GM21786 (cell line): ENCODE results near the gene COL4A3.

ENCODE experiments used
- ATAC-seq: cut with Tn5 transposase; IDR thresholded peaks from one replicate; pipeline ENCODE4 v1.9.1; 2021; ENCODE audit not compliant: unreplicated experiment

Gene COL4A3

GRCh38 chr2:227163998-227164762 lies at the start of gene COL4A3, which contains the start of gene COL4A4:
TSS of gene COL4A3 (plus strand) at chr2:227164624. CDS start at chr2:227164727, 103 bp downstream.
TSS of gene COL4A4 (minus strand) at chr2:227164205. CDS start at chr2:227147483, 16,722 bp downstream.
- ATAC-seq, result peak; percentile 50

- ATAC-seq, result no peak
These were observed 48.7 kb upstream of the COL4A3 start for GRCh38 chr2:227115761-227116160.

- ATAC-seq, result no peak
These were observed 47.4 kb upstream of the COL4A3 start for GRCh38 chr2:227117027-227117426.

- no peak for ATAC-seq
These were observed 46.6 kb upstream of the COL4A3 start for GRCh38 chr2:227117852-227118251.

- ATAC-seq, result no peak
These were observed 46.1 kb upstream of the COL4A3 start for GRCh38 chr2:227118353-227118752.

GRCh38 chr2:227123697-227124096 lies 40.7 kb upstream of the COL4A3 start:
- ATAC-seq, result no peak

- no peak for ATAC-seq
These were observed 39.6 kb upstream of the COL4A3 start for GRCh38 chr2:227124811-227125210.

- ATAC-seq, result no peak
These were observed 38.9 kb upstream of the COL4A3 start for GRCh38 chr2:227125506-227125905.

- ATAC-seq, result no peak
These were observed 37.2 kb upstream of the COL4A3 start for GRCh38 chr2:227127201-227127600.

GRCh38 chr2:227130636-227131035 lies 33.8 kb upstream of the COL4A3 start:
- no peak for ATAC-seq

GRCh38 chr2:227132986-227133385 lies 31.4 kb upstream of the COL4A3 start:
- no peak for ATAC-seq

GRCh38 chr2:227134591-227134990 lies 29.8 kb upstream of the COL4A3 start:
- no peak for ATAC-seq

- ATAC-seq, result no peak
These were observed 23.1 kb upstream of the COL4A3 start for GRCh38 chr2:227141301-227141700.

- ATAC-seq, result no peak
These were observed 20.5 kb upstream of the COL4A3 start for GRCh38 chr2:227143895-227144294.

GRCh38 chr2:227146456-227146855 lies 18.0 kb upstream of the COL4A3 start:
- no peak for ATAC-seq

GRCh38 chr2:227147023-227147422 lies 17.4 kb upstream of the COL4A3 start:
- ATAC-seq, result no peak

- no peak for ATAC-seq
These were observed 16.3 kb upstream of the COL4A3 start for GRCh38 chr2:227148106-227148505.

GRCh38 chr2:227150222-227150936 lies 14.0 kb upstream of the COL4A3 start:
- ATAC-seq, result no peak

- ATAC-seq, result no peak
These were observed 12.2 kb upstream of the COL4A3 start for GRCh38 chr2:227152093-227152766.

GRCh38 chr2:227153307-227153706 lies 11.1 kb upstream of the COL4A3 start:
- no peak for ATAC-seq

GRCh38 chr2:227153758-227154486 lies 10.5 kb upstream of the COL4A3 start:
- ATAC-seq, result no peak
